Astrocyte (in vitro differentiated cells and primary cell): ENCODE results near the gene HCRTR2. TPM values are rescaled to one million over a fixed set of nuclear protein-coding genes. Genes with fewer than 3 reads are reported as not detected.
A peak's percentile ranks its signal among the peaks of the same experiment; 100 is the strongest.

Experiments
- DNase-seq: peaks from one replicate; pipeline ENCODE4 v3.0.0-alpha.2; 2010; ENCODE audit warnings: low read depth
- FAIRE-seq: peaks from 2 replicates; lab custom pipeline; 2011; peaks lifted over from hg19 to GRCh38; lab: Jason Lieb, UNC
- H2AFZ ChIP-seq: 2 replicates; pipeline ENCODE4 v1.6.0; 2012; ENCODE audit warnings: low read depth, low read length, inconsistent platforms
- H3K27ac ChIP-seq: 2 replicates; pipeline ENCODE4 v1.5.1; 2011; ENCODE audit warnings: low read depth, low read length, inconsistent platforms
- H3K27me3 ChIP-seq: 2 replicates; pipeline ENCODE4 v1.6.0; 2011; ENCODE audit warnings: low read length, inconsistent platforms; ENCODE audit not compliant: insufficient read depth
- H3K36me3 ChIP-seq: 2 replicates; pipeline ENCODE4 v1.5.1; 2011; ENCODE audit warnings: low read length, inconsistent platforms; ENCODE audit not compliant: insufficient read depth
- H3K4me1 ChIP-seq: 2 replicates; pipeline ENCODE4 v1.5.1; 2011; ENCODE audit warnings: low read length, inconsistent platforms; ENCODE audit not compliant: insufficient read depth
- H3K4me2 ChIP-seq: 2 replicates; pipeline ENCODE4 v1.6.0; 2012; ENCODE audit warnings: low read length, inconsistent platforms
- H3K4me3 ChIP-seq: 2 replicates; pipeline ENCODE4 v1.5.1; 2011; ENCODE audit warnings: low read depth, mild to moderate bottlenecking, low read length, inconsistent platforms; ENCODE audit not compliant: insufficient read depth
- H3K79me2 ChIP-seq: 2 replicates; pipeline ENCODE4 v1.6.0; 2012; ENCODE audit warnings: mild to moderate bottlenecking, low read length, inconsistent platforms; ENCODE audit not compliant: insufficient read depth
- H3K9ac ChIP-seq: 2 replicates; pipeline ENCODE4 v1.6.0; 2012; ENCODE audit warnings: mild to moderate bottlenecking, low read length, inconsistent platforms
- H3K9me3 ChIP-seq: 2 replicates; pipeline ENCODE4 v1.5.1; 2012; ENCODE audit warnings: low read depth, mild to moderate bottlenecking, low read length, inconsistent platforms; ENCODE audit not compliant: insufficient read depth
- H4K20me1 ChIP-seq: 2 replicates; pipeline ENCODE4 v1.6.0; 2012; ENCODE audit warnings: low read length, inconsistent platforms; ENCODE audit not compliant: insufficient read depth
- H3K27ac Mint-ChIP-seq: one replicate; pipeline ENCODE4 v1.8.0; 2021; ENCODE audit warnings: mild to moderate bottlenecking, mixed read lengths; ENCODE audit not compliant: unreplicated experiment
- H3K27me3 Mint-ChIP-seq: one replicate; pipeline ENCODE4 v1.8.0; 2021; ENCODE audit warnings: low read depth, mixed read lengths; ENCODE audit not compliant: unreplicated experiment
- H3K36me3 Mint-ChIP-seq: one replicate; pipeline ENCODE4 v1.8.0; 2021; ENCODE audit warnings: low read depth, mixed read lengths; ENCODE audit not compliant: unreplicated experiment
- H3K4me1 Mint-ChIP-seq: one replicate; pipeline ENCODE4 v1.8.0; 2021; ENCODE audit warnings: low read depth, mixed read lengths; ENCODE audit not compliant: unreplicated experiment
- H3K4me3 Mint-ChIP-seq: one replicate; pipeline ENCODE4 v1.8.0; 2021; ENCODE audit warnings: mild to moderate bottlenecking, moderate library complexity, mixed read lengths; ENCODE audit not compliant: unreplicated experiment
- H3K9me3 Mint-ChIP-seq: one replicate; pipeline ENCODE4 v1.8.0; 2021; ENCODE audit warnings: mild to moderate bottlenecking, mixed read lengths; ENCODE audit not compliant: unreplicated experiment
- CTCF ChIP-seq: IDR thresholded peaks from 2 replicates; pipeline ENCODE4 v1.5.1; 2011; ENCODE audit warnings: low read depth, mild to moderate bottlenecking, inconsistent platforms, low read length, moderate library complexity; ENCODE audit not compliant: insufficient read depth
- EZH2 ChIP-seq: IDR thresholded peaks from 2 replicates; pipeline ENCODE4 v1.6.1; 2012; ENCODE audit warnings: mild to moderate bottlenecking, low read length, inconsistent platforms; ENCODE audit not compliant: insufficient read depth
- total RNA-seq: library from RNA; stranded (reverse); gene quantifications from 2 replicates; pipeline ENCODE4 v1.2.1, GENCODE V29; 2021

Gene HCRTR2
- total RNA-seq, 1 donor from 2014 or later = 0.23 TPM

DNA sequence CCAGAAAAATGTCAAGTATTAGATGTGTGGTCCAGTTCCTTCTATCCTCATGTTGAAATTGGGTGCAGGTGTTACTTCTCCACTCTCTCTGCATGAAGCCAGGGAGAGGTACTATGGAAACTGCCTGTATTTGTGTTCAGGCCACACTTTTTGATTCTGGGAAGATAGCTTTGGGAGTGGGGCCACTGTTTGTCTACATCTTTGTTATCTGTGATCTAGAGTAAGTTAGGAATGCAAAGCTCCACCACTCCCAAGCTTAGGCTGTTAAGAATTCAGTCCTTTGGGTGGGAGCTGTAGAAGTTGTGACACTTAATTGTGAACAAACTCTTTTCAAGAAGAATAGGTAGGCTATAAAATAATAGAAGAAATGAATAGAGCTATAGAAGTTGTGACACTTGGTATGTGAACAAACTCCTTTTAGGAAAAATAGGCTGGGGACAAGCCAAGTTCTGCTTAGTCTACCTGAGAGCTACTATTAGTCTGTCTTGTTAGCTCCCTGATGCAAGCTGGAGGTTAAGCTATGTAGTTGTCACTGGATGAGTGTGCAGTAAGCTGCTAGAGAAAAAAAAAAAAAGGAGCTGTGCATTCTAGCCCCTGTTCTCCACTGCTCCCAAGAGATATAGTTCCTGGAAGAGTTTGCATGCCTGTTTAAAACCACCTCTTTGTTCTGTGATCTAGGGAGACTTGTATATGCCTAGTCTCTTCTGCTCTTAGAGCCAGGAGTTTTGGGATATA is 145.8 kb downstream of the HCRTR2 start:
- H3K27ac ChIP-seq = no peak overlapping the region
- no peaks in the 10 kb centered on the region for H3K9me3 ChIP-seq
- Mint-ChIP-seq H3K4me3 (no peak overlapping the region), H3K27me3 (no peaks in the 10 kb centered on the region), H3K36me3 (no peaks in the 10 kb centered on the region), H3K9me3 (peaks cover 2% of the 10 kb centered on the region), H3K4me1 (peaks cover 3% of the 10 kb centered on the region), H3K27ac (peak overlapping the region; percentile 51)
- no peaks in the 10 kb centered on the region for H3K36me3 ChIP-seq
- no peak overlapping the region for H3K9ac ChIP-seq
- no peak overlapping the region for H2AFZ ChIP-seq
- TF ChIP-seq EZH2 (no peak), CTCF (no peak)
- H3K27me3 ChIP-seq = no peaks in the 10 kb centered on the region
- H3K4me3 ChIP-seq = no peak overlapping the region
- DNase-seq (no peak), FAIRE-seq (no peak)
- no peaks in the 10 kb centered on the region for H3K4me1 ChIP-seq
- no peak overlapping the region for H3K4me2 ChIP-seq
- no peaks in the 10 kb centered on the region for H3K79me2 ChIP-seq
- H4K20me1 ChIP-seq = no peaks in the 10 kb centered on the region

GRCh38 chr6:55320696-55321086 is 146.4 kb downstream of the HCRTR2 start:
- H3K9ac ChIP-seq = no peak overlapping the region
- H3K4me3 ChIP-seq = no peak overlapping the region
- no peaks in the 10 kb centered on the region for H4K20me1 ChIP-seq
- H2AFZ ChIP-seq = no peak overlapping the region
- H3K27ac ChIP-seq = no peak overlapping the region
- H3K79me2 ChIP-seq = no peaks in the 10 kb centered on the region
- no peaks in the 10 kb centered on the region for H3K9me3 ChIP-seq
- H3K27ac Mint-ChIP-seq = peak overlapping the region; percentile 51
- H3K9me3 Mint-ChIP-seq = peaks cover 2% of the 10 kb centered on the region
- no peak for FAIRE-seq
- H3K4me2 ChIP-seq = no peak overlapping the region
- peaks cover 3% of the 10 kb centered on the region for H3K4me1 Mint-ChIP-seq
- DNase-seq = no peak
- no peaks in the 10 kb centered on the region for H3K4me1 ChIP-seq
- no peak overlapping the region for H3K4me3 Mint-ChIP-seq
- H3K27me3 ChIP-seq = no peaks in the 10 kb centered on the region
- H3K36me3 Mint-ChIP-seq = no peaks in the 10 kb centered on the region
- TF ChIP-seq EZH2 (no peak), CTCF (no peak)
- no peaks in the 10 kb centered on the region for H3K36me3 ChIP-seq
- no peaks in the 10 kb centered on the region for H3K27me3 Mint-ChIP-seq

- Histone ChIP-seq H3K4me2 (no peak within 1 kb of the TSS), H3K27me3 (no peaks in the 10 kb centered on the region), H3K9ac (no peak within 1 kb of the TSS), H2AFZ (no peak within 1 kb of the TSS), H3K36me3 (no peaks in the 10 kb centered on the region), H3K4me1 (no peaks in the 10 kb centered on the region), H3K9me3 (no peaks in the 10 kb centered on the region), H3K4me3 (no peak within 1 kb of the TSS), H3K27ac (no peak within 1 kb of the TSS), H4K20me1 (no peaks in the 10 kb centered on the region), H3K79me2 (no peaks in the 10 kb centered on the region)
- Mint-ChIP-seq H3K4me1 (no peaks in the 10 kb centered on the region), H3K9me3 (no peaks in the 10 kb centered on the region), H3K4me3 (no peak within 1 kb of the TSS), H3K27ac (no peak within 1 kb of the TSS), H3K36me3 (no peaks in the 10 kb centered on the region), H3K27me3 (no peaks in the 10 kb centered on the region)
- TF ChIP-seq EZH2 (no peak), CTCF (no peak)
- no peak for FAIRE-seq
- no peak for DNase-seq
Measured at GRCh38 chr6:55327169-55327568, 152.9 kb downstream of the HCRTR2 start, which contains the start of gene GFRAL. Gene GFRAL, plus strand, starts transcription at chr6:55327469. Its CDS starts 86 bp downstream, at chr6:55327555.
